ENCODE data around the gene CHD6. TPM values are rescaled to one million over a fixed set of nuclear protein-coding genes. Genes with fewer than 3 reads are reported as not detected.

Gene CHD6
- polyA plus RNA-seq, 1 donor (not counting 4 experiments of a cell fraction or from before 2014, with no cell fraction given), result 6.8 TPM

GRCh38 chr20:41531518-41532275 lies 86.5 kb downstream of the CHD6 start:
- H3K4me2 ChIP-seq (ENCODE audit: control insufficient read depth, extremely low read depth, insufficient read depth, low read depth, low read length), result no peak overlapping the region

DNA sequence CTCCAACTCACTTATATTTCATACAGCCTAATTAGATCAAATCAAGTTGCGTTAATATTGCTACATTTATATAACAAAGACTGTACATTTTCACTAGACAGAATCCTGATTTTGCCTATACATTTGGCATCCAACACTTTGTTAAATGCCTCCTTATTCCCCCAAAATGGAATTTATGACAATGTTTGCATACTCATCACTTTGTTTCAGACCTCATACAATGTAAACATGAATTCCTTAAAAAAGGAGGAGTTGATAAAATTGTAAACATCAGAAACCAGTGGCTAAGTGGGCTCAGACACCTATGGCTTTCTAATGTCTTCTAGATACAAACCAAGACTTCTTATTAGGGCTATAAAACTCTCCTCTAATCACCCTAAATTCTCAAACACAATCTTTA lies 87.3 kb downstream of the CHD6 start:
- H3K4me3 ChIP-seq (ENCODE audit: control insufficient read depth in 2 of 3, extremely low read depth in 1 of 3, insufficient read depth in 2 of 3, low read depth in 1 of 3, low read length in 3 of 3), result no peak overlapping the region
- TF ChIP-seq, protein P1, sequence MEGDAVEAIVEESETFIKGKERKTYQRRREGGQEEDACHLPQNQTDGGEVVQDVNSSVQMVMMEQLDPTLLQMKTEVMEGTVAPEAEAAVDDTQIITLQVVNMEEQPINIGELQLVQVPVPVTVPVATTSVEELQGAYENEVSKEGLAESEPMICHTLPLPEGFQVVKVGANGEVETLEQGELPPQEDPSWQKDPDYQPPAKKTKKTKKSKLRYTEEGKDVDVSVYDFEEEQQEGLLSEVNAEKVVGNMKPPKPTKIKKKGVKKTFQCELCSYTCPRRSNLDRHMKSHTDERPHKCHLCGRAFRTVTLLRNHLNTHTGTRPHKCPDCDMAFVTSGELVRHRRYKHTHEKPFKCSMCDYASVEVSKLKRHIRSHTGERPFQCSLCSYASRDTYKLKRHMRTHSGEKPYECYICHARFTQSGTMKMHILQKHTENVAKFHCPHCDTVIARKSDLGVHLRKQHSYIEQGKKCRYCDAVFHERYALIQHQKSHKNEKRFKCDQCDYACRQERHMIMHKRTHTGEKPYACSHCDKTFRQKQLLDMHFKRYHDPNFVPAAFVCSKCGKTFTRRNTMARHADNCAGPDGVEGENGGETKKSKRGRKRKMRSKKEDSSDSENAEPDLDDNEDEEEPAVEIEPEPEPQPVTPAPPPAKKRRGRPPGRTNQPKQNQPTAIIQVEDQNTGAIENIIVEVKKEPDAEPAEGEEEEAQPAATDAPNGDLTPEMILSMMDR (optimal IDR thresholded peaks at IDR 0.05 in 1 of 3, IDR thresholded peaks at IDR 0.05 in 1 of 3, conservative IDR thresholded peaks at IDR 0.05 in 1 of 3; ENCODE audit: extremely low read depth in 1 of 3, insufficient read depth in 2 of 3, low read length in 3 of 3), result no peak
- TF ChIP-seq EZH2 (IDR thresholded peaks at IDR 0.05; ENCODE audit: low read length), result no peak
- H3K4me2 ChIP-seq (ENCODE audit: control insufficient read depth, extremely low read depth, insufficient read depth, low read depth, low read length), result no peak overlapping the region
- H2AFZ ChIP-seq (ENCODE audit: control insufficient read depth, low read length), result no peak overlapping the region
- no peak overlapping the region for H3K27ac ChIP-seq (ENCODE audit: control insufficient read depth, insufficient read depth, low read length)
- FAIRE-seq (no peak), DNase-seq (ENCODE audit: low read depth, low spot score) (no peak)
- H3K9ac ChIP-seq (ENCODE audit: control insufficient read depth, extremely low read depth, insufficient read depth, low read length), result no peak overlapping the region
- no peaks in the 10 kb centered on the region for H3K27me3 ChIP-seq (ENCODE audit: control insufficient read depth, extremely low read depth, insufficient read depth, low read length)
- H3K79me2 ChIP-seq (ENCODE audit: control insufficient read depth, insufficient read depth, low read length), result no peaks in the 10 kb centered on the region
- no peaks in the 10 kb centered on the region for H4K20me1 ChIP-seq (ENCODE audit: control insufficient read depth, extremely low read depth, insufficient read depth, low read length)
- no peaks in the 10 kb centered on the region for H3K9me3 ChIP-seq (ENCODE audit: control insufficient read depth, low read depth, low read length)
- H3K9me1 ChIP-seq (ENCODE audit: control insufficient read depth, extremely low read depth, insufficient read depth, low read length), result no peaks in the 10 kb centered on the region
- peaks cover 3 to 7% of the 10 kb centered on the region in 2 experiments for H3K36me3 ChIP-seq (ENCODE audit: control insufficient read depth in 2 of 2, extremely low read depth in 1 of 2, insufficient read depth in 2 of 2, low read length in 2 of 2)
- dilution Hi-C loops (cut with MboI; ENCODE audit: extremely low pct_ligation_motif_present, low sequenced_read_pairs), result no loop called here
- H3K4me1 ChIP-seq (ENCODE audit: control insufficient read depth, extremely low read depth, insufficient read depth, low read length), result peaks cover 6% of the 10 kb centered on the region

More at GRCh38 chr20:41531518-41532275, 86.5 kb downstream of the CHD6 start:
- Histone ChIP-seq H3K27me3 (ENCODE audit: control insufficient read depth, extremely low read depth, insufficient read depth, low read length) (no peaks in the 10 kb centered on the region), H3K4me1 (ENCODE audit: control insufficient read depth, extremely low read depth, insufficient read depth, low read length) (peaks cover 6% of the 10 kb centered on the region), H3K4me3 (ENCODE audit: control insufficient read depth in 2 of 3, extremely low read depth in 1 of 3, insufficient read depth in 2 of 3, low read depth in 1 of 3, low read length in 3 of 3) (no peak overlapping the region), H3K79me2 (ENCODE audit: control insufficient read depth, insufficient read depth, low read length) (no peaks in the 10 kb centered on the region), H2AFZ (ENCODE audit: control insufficient read depth, low read length) (no peak overlapping the region), H3K9ac (ENCODE audit: control insufficient read depth, extremely low read depth, insufficient read depth, low read length) (no peak overlapping the region), H3K27ac (ENCODE audit: control insufficient read depth, insufficient read depth, low read length) (no peak overlapping the region), H3K36me3 (ENCODE audit: control insufficient read depth in 2 of 2, extremely low read depth in 1 of 2, insufficient read depth in 2 of 2, low read length in 2 of 2) (peaks cover 3 to 7% of the 10 kb centered on the region in 2 experiments), H3K9me1 (ENCODE audit: control insufficient read depth, extremely low read depth, insufficient read depth, low read length) (no peaks in the 10 kb centered on the region), H4K20me1 (ENCODE audit: control insufficient read depth, extremely low read depth, insufficient read depth, low read length) (no peaks in the 10 kb centered on the region), H3K9me3 (ENCODE audit: control insufficient read depth, low read depth, low read length) (no peaks in the 10 kb centered on the region)
- TF ChIP-seq EZH2 (IDR thresholded peaks at IDR 0.05; ENCODE audit: low read length), result no peak
- TF ChIP-seq, protein P1 (optimal IDR thresholded peaks at IDR 0.05 in 1 of 3, IDR thresholded peaks at IDR 0.05 in 1 of 3, conservative IDR thresholded peaks at IDR 0.05 in 1 of 3; ENCODE audit: extremely low read depth in 1 of 3, insufficient read depth in 2 of 3, low read length in 3 of 3), result no peak
- FAIRE-seq, result no peak
- dilution Hi-C loops (cut with MboI; ENCODE audit: extremely low pct_ligation_motif_present, low sequenced_read_pairs), result no loop called here
- no peak for DNase-seq (ENCODE audit: low read depth, low spot score)

Measured in keratinocyte (primary cell).